Endometrial microvascular endothelial cells (primary cell): ENCODE data around the gene ANXA11. TPM values are rescaled to one million over a fixed set of nuclear protein-coding genes. Genes with fewer than 3 reads are reported as not detected.

Source experiments
- in situ Hi-C: cut with HindIII; loops from 2 replicates; pipeline ENCODE4 v1.10.0; 2017; ENCODE audit warnings: low sequenced_read_pairs, low pct_unique_long_range_greater_than_20kb; ENCODE audit errors: inconsistent ontology term
- total RNA-seq: library from RNA; depleted of rRNA; stranded (reverse); fragments of >200 nt; gene quantifications from one replicate; pipeline ENCODE4 v1.2.3, GENCODE V29; 2015; ENCODE audit errors: inconsistent ontology term

ANXA11 gene
- total RNA-seq, 1 donor from 2014 or later, result 109 TPM

DNA sequence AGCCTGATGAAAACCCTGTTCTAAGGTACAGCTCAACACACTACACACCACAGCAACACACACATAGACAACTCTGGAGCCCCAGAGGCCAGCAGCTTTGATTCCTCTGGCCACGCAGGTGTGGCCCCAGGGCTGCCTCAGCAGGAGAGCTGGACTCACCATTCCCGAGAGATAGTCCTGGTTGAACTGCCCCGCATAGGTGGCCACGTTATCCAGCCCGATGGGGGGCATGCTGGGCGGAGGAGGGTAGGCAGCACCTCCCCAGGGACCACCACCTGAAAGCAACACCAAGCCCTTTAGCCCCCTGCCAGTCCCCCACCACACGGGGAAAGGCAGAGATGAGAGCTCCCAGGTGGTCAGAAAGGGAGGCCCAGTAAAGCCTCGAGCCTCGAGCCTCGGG is 34.7 kb downstream of the ANXA11 start:
- in situ Hi-C loops, result no loop called here

DNA sequence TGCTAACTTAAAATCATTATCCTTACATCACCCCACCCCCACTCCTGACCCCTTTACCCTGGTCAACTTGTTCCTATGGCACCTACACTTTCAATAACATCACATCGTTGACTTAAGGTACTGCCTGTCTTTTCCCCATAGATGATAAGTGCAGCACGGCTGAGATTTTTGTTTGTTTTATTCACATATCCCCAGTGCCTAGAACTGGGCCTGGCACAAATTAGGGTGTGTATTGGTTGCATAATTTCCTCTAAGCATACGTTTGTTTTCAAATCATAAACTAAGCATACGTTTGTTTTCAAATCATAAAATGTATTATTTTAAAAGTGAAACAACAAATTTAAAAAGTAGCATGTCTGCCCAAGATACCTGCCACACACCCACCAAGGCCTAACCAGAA is 35.3 kb downstream of the ANXA11 start:
- in situ Hi-C loops, result no loop called here

- in situ Hi-C loops, result no loop called here
Observed at GRCh38 chr10:80168679-80169380, 36.5 kb downstream of the ANXA11 start.

DNA sequence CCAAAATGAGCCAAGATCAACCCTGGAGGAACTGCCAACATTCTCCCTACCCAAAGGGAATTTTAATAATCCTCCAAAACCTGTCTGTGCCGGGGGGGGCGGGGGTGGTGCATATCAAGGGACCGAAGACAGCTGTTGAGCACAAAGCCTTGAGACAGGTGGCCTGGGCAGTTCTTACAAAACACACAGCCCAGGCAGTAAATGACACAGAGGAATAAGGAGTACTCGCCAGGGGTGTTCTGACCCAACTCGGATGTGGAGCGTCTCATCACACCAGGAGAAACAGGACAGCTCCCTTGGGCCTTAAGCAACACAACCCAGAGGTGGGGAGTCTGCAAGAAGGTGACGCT is 37.2 kb downstream of the ANXA11 start:
- in situ Hi-C loops, result no loop called here

- in situ Hi-C loops, result no loop called here
Observed at GRCh38 chr10:80167471-80168161, 37.7 kb downstream of the ANXA11 start.

- in situ Hi-C loops, result no loop called here
Observed at GRCh38 chr10:80166581-80167470, 38.5 kb downstream of the ANXA11 start.

GRCh38 chr10:80165173-80165572 is 40.2 kb downstream of the ANXA11 start:
- in situ Hi-C loops, result no loop called here

DNA sequence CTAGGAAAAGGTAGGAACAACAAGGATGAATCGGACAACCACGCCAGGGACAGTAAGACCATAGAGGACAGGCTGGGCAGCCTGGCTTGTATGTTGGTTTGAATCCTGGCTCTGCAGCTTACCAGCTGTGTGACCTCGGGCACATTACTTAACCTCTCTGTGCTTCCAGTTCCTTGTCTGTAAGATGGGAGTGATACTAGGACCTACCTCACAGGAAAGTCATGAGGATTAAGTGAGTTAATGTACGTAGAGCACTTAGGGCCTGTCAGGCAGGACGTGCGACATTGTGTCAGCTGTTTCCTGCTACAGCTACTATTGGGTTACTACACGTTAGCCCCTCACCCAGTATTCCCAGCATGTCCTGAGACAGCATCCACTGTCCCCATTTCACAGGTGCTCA is 40.7 kb downstream of the ANXA11 start:
- in situ Hi-C loops, result no loop called here

- in situ Hi-C loops, result no loop called here
Observed at GRCh38 chr10:80163741-80164341, 41.5 kb downstream of the ANXA11 start.

- in situ Hi-C loops, result no loop called here
Observed at GRCh38 chr10:80161321-80162083, 43.8 kb downstream of the ANXA11 start.

GRCh38 chr10:80160361-80161320 is 44.7 kb downstream of the ANXA11 start:
- in situ Hi-C loops, result no loop called here

- in situ Hi-C loops, result no loop called here
Observed at GRCh38 chr10:80159166-80159873, 46.0 kb downstream of the ANXA11 start.

GRCh38 chr10:80158598-80159127 is 46.7 kb downstream of the ANXA11 start:
- in situ Hi-C loops, result no loop called here

DNA sequence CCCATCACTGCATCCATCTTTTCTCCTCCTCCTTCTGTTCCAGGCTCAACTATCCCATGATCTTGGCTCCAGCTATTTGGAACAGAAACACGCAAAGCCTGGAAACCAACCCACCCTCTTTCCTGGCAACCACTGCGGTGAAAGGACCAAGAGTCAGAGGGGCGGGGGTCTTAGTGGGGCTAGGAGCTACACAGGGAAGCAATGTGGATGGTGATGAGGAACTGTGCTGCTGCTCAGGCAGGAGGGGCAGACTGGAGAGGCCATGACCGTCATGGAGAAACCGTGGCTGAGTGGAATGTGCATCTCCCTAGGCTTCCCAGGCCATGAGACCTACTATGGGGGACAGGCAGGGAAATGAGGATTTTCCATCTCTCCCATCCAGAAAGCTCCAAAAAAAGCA is 47.2 kb downstream of the ANXA11 start:
- in situ Hi-C loops, result no loop called here

- in situ Hi-C loops, result no loop called here
Observed at GRCh38 chr10:80157561-80157960, 47.8 kb downstream of the ANXA11 start.

- in situ Hi-C loops, result no loop called here
Observed at GRCh38 chr10:80156216-80156615, 49.1 kb downstream of the ANXA11 start.

DNA sequence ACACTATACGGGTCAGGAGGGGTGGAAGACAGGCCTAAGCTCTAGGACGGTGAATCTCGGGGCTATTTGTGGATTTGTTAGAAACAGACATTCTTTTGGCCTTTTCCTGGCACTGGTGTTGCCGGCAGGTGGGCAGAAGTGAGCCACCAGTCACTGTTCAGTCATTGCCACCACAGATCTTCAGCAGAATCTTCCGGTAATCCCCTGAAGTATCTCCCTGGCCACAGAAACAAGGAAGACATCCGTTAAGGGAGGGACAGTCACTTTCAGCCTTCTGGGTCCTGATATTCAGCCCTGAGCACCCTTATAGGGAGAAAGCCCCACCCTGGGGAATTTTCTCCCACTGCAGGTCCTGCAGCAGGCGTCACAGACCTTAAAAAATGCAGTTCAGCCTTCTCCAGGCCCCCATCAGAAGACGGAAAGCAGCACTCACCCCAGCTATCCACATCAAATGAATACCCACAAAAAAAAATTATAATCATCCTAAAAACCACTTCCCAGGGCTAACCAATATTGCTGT is 49.6 kb downstream of the ANXA11 start:
- in situ Hi-C loops, result no loop called here
